ENCODE measurements around the gene MEI1. TPM values are rescaled to one million over a fixed set of nuclear protein-coding genes. Genes with fewer than 3 reads are reported as not detected.
A peak's percentile ranks its signal among the peaks of the same experiment; 100 is the strongest.

Gene MEI1
- total RNA-seq, 1 donor from 2014 or later, result 0.64 TPM

DNA sequence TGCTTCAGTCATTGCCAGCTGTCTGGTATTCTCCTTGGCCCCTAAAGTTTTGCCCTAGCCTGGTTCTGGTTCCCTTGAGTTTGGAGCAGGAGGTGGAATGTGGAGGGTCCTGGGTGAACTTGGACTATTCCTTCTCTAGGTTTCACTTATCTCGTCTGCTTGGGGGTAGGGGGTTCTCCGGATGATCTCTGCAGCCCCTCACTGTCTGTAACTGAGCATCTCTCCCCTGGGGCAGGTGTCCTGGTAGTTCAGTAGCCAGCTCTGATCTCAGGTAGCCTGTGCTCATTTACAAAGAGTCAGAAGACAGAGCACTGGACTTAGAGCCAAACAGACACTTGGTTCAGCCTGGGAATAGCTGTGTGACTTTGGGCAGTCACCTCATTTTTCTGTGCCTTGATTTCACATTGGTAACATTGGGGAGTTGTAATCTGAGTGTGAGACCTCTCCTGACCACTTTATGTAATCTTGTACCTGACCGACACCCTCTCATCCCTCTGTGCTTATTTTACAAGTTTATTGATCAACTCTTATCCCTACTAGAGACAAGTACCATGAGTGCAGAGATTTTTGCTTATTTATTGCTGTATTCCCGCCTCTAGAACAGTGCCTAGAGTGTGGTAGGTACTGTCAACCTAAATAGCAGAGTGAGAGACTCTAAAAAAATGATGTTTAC, 102.0 kb downstream of the MEI1 start:
- no peak for TF ChIP-seq CTCF (IDR thresholded peaks at IDR 0.05; ENCODE audit: partially characterized antibody, unreplicated experiment)
- H3K27me3 Mint-ChIP-seq (ENCODE audit: unreplicated experiment), result peaks cover under 1% of the 10 kb centered on the region
- no peak for DNase-seq
- no peaks in the 10 kb centered on the region for H3K36me3 Mint-ChIP-seq (ENCODE audit: unreplicated experiment)
- peaks cover 8% of the 10 kb centered on the region for H3K4me1 Mint-ChIP-seq (ENCODE audit: low read depth, unreplicated experiment)
- H3K27ac Mint-ChIP-seq (ENCODE audit: unreplicated experiment), result no peak overlapping the region
- peak overlapping the region; percentile 91 for H3K4me3 Mint-ChIP-seq (ENCODE audit: unreplicated experiment)
- peaks cover 1% of the 10 kb centered on the region for H3K9me3 Mint-ChIP-seq (ENCODE audit: unreplicated experiment)

DNA sequence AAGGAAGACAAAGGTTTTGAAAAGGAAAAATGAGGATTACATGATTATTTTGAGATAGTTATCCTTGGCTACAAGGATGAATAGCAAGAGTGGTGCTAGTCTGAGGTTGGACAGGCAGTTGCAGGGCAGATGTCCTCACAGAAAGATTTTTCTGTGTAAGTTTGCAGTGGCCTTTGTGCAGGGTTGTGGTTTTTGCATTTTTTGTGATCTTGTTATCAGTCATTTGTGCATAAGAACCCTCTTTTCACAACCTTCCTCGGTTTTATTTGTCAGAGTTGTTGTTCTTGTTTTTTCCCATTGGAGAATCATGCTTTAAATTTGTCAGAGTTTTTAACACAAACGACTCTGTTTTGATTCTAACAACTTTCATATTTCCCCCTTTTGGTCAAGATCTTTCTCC, 102.6 kb downstream of the MEI1 start:
- Mint-ChIP-seq H3K4me1 (ENCODE audit: low read depth, unreplicated experiment) (peaks cover 8% of the 10 kb centered on the region), H3K27ac (ENCODE audit: unreplicated experiment) (no peak overlapping the region), H3K36me3 (ENCODE audit: unreplicated experiment) (no peaks in the 10 kb centered on the region), H3K9me3 (ENCODE audit: unreplicated experiment) (peaks cover 1% of the 10 kb centered on the region), H3K27me3 (ENCODE audit: unreplicated experiment) (no peaks in the 10 kb centered on the region), H3K4me3 (ENCODE audit: unreplicated experiment) (peak overlapping the region; percentile 91)
- no peak for DNase-seq
- TF ChIP-seq CTCF (IDR thresholded peaks at IDR 0.05; ENCODE audit: partially characterized antibody, unreplicated experiment), result no peak

GRCh38 chr22:41805639-41806038, 106.3 kb downstream of the MEI1 start:
- Mint-ChIP-seq H3K4me3 (ENCODE audit: unreplicated experiment) (no peak overlapping the region), H3K27ac (ENCODE audit: unreplicated experiment) (no peak overlapping the region), H3K4me1 (ENCODE audit: low read depth, unreplicated experiment) (peaks cover 6% of the 10 kb centered on the region), H3K36me3 (ENCODE audit: unreplicated experiment) (peaks cover 14% of the 10 kb centered on the region), H3K27me3 (ENCODE audit: unreplicated experiment) (no peaks in the 10 kb centered on the region), H3K9me3 (ENCODE audit: unreplicated experiment) (no peaks in the 10 kb centered on the region)
- no peak for TF ChIP-seq CTCF (IDR thresholded peaks at IDR 0.05; ENCODE audit: partially characterized antibody, unreplicated experiment)
- no peak for DNase-seq

GRCh38 chr22:41808400-41808799, 109.1 kb downstream of the MEI1 start:
- TF ChIP-seq CTCF (IDR thresholded peaks at IDR 0.05; ENCODE audit: partially characterized antibody, unreplicated experiment), result no peak

DNA sequence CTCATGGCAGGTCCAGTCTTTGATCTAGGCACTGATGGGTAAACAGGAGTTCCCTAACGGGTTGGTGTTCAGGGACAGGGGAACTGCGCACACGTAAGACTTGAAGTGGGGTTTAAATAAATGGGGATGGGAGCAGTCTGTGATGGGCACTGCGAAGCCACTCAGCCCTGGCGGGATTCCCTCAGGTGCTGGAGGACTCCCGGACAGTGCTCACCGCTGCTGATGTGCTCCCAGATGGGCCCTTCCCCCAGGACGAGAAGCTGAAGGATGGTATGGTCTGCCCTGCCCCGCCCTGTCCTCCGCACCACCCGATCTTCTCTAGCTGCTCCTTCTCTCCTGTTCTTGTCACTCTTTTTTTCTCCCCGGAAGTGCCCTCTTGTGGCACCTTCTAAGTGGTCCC, 110.7 kb downstream of the MEI1 start:
- Mint-ChIP-seq H3K9me3 (ENCODE audit: unreplicated experiment) (no peaks in the 10 kb centered on the region), H3K27ac (ENCODE audit: unreplicated experiment) (no peak overlapping the region), H3K4me3 (ENCODE audit: unreplicated experiment) (no peak overlapping the region), H3K4me1 (ENCODE audit: low read depth, unreplicated experiment) (no peaks in the 10 kb centered on the region), H3K36me3 (ENCODE audit: unreplicated experiment) (peaks cover 14% of the 10 kb centered on the region), H3K27me3 (ENCODE audit: unreplicated experiment) (no peaks in the 10 kb centered on the region)
- TF ChIP-seq CTCF (IDR thresholded peaks at IDR 0.05; ENCODE audit: partially characterized antibody, unreplicated experiment), result no peak
- DNase-seq, result no peak

More at GRCh38 chr22:41808400-41808799, 109.1 kb downstream of the MEI1 start:
- peaks cover 14% of the 10 kb centered on the region for H3K36me3 Mint-ChIP-seq (ENCODE audit: unreplicated experiment)
- DNase-seq, result no peak
- H3K4me3 Mint-ChIP-seq (ENCODE audit: unreplicated experiment), result no peak overlapping the region
- H3K9me3 Mint-ChIP-seq (ENCODE audit: unreplicated experiment), result no peaks in the 10 kb centered on the region
- no peaks in the 10 kb centered on the region for H3K27me3 Mint-ChIP-seq (ENCODE audit: unreplicated experiment)
- no peaks in the 10 kb centered on the region for H3K4me1 Mint-ChIP-seq (ENCODE audit: low read depth, unreplicated experiment)
- no peak overlapping the region for H3K27ac Mint-ChIP-seq (ENCODE audit: unreplicated experiment)

All from glutamatergic neuron (in vitro differentiated cells).